Nucleus accumbens (tissue), 56 donors: Measurements from ENCODE around the gene BST1.
"Not testable (repeated sequence)": the region's sequence is repeated elsewhere in the genome, so short reads cannot be mapped to it uniquely, and the experiment has no call there.

ENCODE experiments used
- DNase-seq, 56 donors: peaks; one replicate each; lab custom pipeline; 2025; lab: John Stamatoyannopoulos, UW

BST1 gene

GRCh38 chr4:15706646-15707362 is 3.9 kb downstream of the BST1 start:
- no peak for DNase-seq

GRCh38 chr4:15707363-15707715 is 4.5 kb downstream of the BST1 start:
- DNase-seq: no peak

GRCh38 chr4:15711762-15712161 is 8.9 kb downstream of the BST1 start:
- no peak for DNase-seq

GRCh38 chr4:15712214-15712613 is 9.3 kb downstream of the BST1 start:
- no peak for DNase-seq

GRCh38 chr4:15714141-15714540 is 11.3 kb downstream of the BST1 start:
- no peak for DNase-seq

- no peak for DNase-seq
Measured at GRCh38 chr4:15714646-15715435, 12.0 kb downstream of the BST1 start.

- DNase-seq: no peak
Measured at GRCh38 chr4:15716115-15716514, 13.2 kb downstream of the BST1 start.

- no peak for DNase-seq
Measured at GRCh38 chr4:15717086-15717485, 14.2 kb downstream of the BST1 start.

- no peak for DNase-seq
Measured at GRCh38 chr4:15717657-15718416, 15.0 kb downstream of the BST1 start.

- DNase-seq: no peak
Measured at GRCh38 chr4:15718465-15718864, 15.6 kb downstream of the BST1 start.

- DNase-seq: no peak
Measured at GRCh38 chr4:15718959-15719358, 16.1 kb downstream of the BST1 start.

- DNase-seq: no peak
Measured at GRCh38 chr4:15719506-15719905, 16.6 kb downstream of the BST1 start.

- DNase-seq: no peak
Measured at GRCh38 chr4:15720851-15721250, 18.0 kb downstream of the BST1 start.

- DNase-seq: no peak
Measured at GRCh38 chr4:15725608-15726007, 22.7 kb downstream of the BST1 start.

GRCh38 chr4:15729910-15730533 is 27.2 kb downstream of the BST1 start:
- DNase-seq: peak in 4 of 56 donors; percentile 2 to 25 (median 12)

GRCh38 chr4:15733061-15733460 is 30.2 kb downstream of the BST1 start:
- not testable (repeated sequence) for DNase-seq

- peak in 13 of 56 donors; percentile 2 to 63 (median 5) for DNase-seq
Measured at GRCh38 chr4:15735536-15735935, 32.7 kb downstream of the BST1 start.

GRCh38 chr4:15736514-15737050 is 33.7 kb downstream of the BST1 start:
- DNase-seq: no peak

- DNase-seq: peak in 5 of 56 donors; percentile 1 to 9 (median 1)
Measured at GRCh38 chr4:15737255-15737654, 34.4 kb downstream of the BST1 start.

GRCh38 chr4:15738877-15739276 is 36.0 kb downstream of the BST1 start:
- peak in 12 of 56 donors; percentile 2 to 41 (median 10) for DNase-seq
